ENCODE results near the gene KANSL1L.

Gene KANSL1L

GRCh38 chr2:209990838-209991237 lies 180.4 kb downstream of the KANSL1L start:
- no peak for DNase-seq (ENCODE audit: low spot score)

DNA sequence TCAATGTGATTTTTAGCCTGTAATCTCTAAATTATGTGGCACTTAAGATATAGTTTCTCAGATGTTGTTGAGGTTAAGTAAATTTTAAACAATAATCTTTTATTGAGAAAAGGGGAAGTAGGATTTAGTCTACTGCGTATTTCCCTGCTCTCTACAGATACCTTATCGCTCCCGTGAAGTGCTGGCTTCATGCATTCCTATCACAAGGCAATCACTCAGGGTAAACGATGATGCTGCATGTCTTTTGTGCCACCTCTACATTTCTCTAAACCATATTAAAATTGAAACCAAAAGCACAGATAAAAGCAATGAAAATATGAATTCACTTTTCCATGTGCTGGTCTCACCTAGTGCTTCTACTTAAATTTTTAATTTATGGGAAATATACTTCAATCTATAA lies 183.2 kb downstream of the KANSL1L start:
- no peak for DNase-seq (ENCODE audit: low spot score)

GRCh38 chr2:209986415-209986814 lies 184.8 kb downstream of the KANSL1L start:
- no peak for DNase-seq (ENCODE audit: low spot score)

- DNase-seq (ENCODE audit: low spot score): no peak
Measured at GRCh38 chr2:209985874-209986273, 185.3 kb downstream of the KANSL1L start.

- no peak for DNase-seq (ENCODE audit: low spot score)
Measured at GRCh38 chr2:209984291-209984690, 186.9 kb downstream of the KANSL1L start.

DNA sequence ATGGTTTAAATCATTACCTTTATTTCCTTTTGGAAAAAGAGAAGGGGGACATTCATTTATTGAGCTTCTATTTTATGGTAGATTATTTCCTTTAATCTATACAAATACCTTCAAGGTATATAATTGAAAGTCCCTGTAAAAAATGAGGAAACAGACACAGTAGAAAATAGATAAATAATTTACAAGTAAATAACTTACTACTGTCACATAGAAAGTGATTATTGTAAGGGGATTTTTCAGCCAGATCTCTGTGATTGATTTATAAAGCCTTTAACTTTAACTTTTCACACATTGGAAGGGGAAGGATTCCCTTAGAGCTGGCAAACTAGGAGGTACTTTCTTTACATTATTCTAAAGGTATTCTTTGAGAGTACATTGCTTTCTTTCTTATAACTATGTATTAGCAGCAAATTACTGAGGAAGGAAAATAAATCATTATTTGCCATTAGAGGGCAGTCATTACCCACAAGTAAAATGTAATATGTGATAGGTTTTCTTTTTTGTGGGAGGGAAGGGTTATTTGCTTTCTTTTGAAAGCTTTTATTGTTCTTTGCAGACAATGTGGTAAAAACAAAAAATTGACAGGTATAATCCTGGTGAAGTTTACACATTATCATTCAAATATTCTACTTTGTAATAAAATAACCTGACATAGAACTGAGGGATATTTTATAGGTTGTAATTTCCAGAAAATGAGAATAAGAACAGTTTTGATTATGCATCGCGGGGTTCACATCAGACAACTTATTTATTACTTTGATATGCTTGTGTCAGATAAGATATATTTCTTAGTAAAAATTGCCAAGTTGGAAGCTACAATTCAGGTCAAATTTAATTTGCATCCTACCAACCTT lies 193.6 kb downstream of the KANSL1L start:
- DNase-seq (ENCODE audit: low spot score): no peak

- DNase-seq (ENCODE audit: low spot score): no peak
Measured at GRCh38 chr2:209976698-209977385, 194.4 kb downstream of the KANSL1L start.

DNA sequence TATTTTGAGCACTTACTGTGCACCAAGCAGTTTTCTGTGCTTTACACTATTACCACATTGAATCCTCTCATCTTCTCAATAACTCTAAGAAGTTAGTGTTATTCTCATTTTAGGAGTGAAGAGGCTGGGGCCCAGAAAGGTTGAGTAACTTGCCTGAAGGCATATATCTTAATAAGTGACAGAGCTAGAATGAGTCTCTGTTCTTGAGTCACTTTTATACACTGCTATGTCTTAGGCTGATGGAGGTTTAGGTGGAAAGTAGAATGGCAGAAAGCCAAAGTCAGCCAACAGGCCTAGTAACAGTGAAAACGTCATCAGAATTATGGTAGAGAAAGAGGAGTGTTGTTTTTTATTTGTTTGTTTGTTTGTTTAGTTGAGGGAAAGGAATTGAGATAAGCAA lies 196.6 kb downstream of the KANSL1L start:
- no peak for DNase-seq (ENCODE audit: low spot score)

DNA sequence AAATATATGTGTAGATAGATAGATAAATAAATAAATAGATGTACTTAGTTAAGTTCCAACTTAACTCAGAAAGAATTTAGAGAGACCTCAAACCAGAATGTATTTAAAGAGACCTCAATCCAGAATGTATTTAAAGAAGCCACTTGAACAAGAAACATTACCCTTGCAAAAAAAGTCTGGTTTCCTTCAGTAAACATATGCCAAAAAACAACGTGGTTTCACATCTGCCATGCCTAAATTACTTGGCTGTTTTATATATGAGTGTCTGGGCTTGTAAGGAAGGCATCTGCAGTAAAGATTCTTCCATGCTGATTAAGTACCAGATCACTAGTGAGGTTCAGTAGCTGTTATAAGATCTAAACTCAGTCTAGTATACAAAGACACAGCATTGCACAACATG lies 197.9 kb downstream of the KANSL1L start:
- DNase-seq (ENCODE audit: low spot score): no peak

Measured in D341Med (cell line).